Testis (tissue), 2 donors: ENCODE measurements around the gene DELE1.

ENCODE experiments used
- POLR2A ChIP-seq: fragments of 450-650 bp; IDR thresholded peaks from one replicate; pipeline ENCODE4 v1.6.1; 2017; ENCODE audit warnings: antibody characterized with exemption, mild to moderate bottlenecking, moderate library complexity
- TF ChIP-seq, protein P1 (sequence below), 3 experiments: fragments of 450-650 bp in 2 of 3; fragments of 200-600 bp in 1 of 3; sonication (generic) in 1 of 3; IDR thresholded peaks; one replicate each; pipeline ENCODE4 v1.5.1; 2016 to 2019; ENCODE audit warnings: antibody characterized with exemption in 3 of 3, mild to moderate bottlenecking in 2 of 3, moderate library complexity in 1 of 3

DNA sequence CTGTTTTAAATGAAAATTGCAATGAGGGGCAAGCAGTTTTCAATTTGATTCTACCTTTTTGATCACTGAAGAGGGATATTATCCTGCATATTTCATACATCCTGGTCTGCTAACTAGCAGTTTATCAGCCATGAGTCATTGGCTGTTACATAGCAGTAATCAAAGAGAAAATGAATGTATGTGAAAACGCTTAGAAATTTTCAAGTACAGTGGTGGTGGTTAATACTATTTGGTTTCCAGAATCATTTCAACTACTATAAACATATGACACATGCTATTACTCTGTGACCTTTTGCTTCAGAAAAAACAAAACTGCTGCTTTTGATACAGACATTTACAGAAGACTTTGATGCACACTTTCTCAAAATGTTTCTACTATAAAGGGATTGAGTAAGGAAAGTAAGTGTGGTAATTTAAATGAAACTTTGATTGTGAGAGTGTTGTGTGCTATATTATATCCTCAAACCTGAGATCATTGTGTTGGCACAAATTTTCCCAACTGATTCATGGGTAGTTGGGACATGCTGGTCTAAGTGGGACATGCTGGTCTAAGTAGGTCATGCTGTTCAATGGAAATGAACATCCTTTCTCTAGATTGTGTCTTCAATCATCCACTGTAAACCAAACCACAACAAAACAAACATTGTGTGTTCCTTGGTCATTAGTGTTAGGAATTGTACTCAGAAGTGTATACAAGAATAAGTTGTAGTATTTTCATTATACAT is 50.4 kb downstream of the DELE1 start:
- no peak for TF ChIP-seq POLR2A
- TF ChIP-seq, protein P1, sequence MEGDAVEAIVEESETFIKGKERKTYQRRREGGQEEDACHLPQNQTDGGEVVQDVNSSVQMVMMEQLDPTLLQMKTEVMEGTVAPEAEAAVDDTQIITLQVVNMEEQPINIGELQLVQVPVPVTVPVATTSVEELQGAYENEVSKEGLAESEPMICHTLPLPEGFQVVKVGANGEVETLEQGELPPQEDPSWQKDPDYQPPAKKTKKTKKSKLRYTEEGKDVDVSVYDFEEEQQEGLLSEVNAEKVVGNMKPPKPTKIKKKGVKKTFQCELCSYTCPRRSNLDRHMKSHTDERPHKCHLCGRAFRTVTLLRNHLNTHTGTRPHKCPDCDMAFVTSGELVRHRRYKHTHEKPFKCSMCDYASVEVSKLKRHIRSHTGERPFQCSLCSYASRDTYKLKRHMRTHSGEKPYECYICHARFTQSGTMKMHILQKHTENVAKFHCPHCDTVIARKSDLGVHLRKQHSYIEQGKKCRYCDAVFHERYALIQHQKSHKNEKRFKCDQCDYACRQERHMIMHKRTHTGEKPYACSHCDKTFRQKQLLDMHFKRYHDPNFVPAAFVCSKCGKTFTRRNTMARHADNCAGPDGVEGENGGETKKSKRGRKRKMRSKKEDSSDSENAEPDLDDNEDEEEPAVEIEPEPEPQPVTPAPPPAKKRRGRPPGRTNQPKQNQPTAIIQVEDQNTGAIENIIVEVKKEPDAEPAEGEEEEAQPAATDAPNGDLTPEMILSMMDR (IDR thresholded peaks at IDR 0.05): no peak
